ENCODE results near the gene SLC22A13. TPM values are rescaled to one million over a fixed set of nuclear protein-coding genes. Genes with fewer than 3 reads are reported as not detected.
"Not testable (repeated sequence)": the region's sequence is repeated elsewhere in the genome, so short reads cannot be mapped to it uniquely, and the experiment has no call there.

Gene SLC22A13
- total RNA-seq, 1 donor from 2014 or later = 0.17 TPM

DNA sequence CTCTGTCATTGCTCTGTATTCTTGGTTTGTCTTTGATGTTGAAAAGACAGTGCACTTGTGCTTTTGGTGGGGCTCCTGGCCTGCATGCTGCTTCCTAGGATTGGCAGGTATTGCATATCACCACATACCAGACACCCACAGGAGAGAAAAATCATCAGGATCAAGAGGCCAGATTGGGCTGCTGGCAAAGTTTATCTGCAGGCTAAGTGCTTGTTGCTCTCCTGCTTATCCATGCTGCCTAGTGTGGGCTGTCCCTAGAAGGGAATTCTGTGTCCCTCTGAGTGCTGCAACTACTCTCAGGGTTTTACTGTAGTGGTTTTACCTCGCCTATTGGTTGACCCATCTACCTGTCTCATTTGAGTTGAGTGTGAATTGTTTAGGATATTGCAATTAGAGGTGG lies 833 bp upstream of the SLC22A13 start:
- DNase-seq = no peak

DNA sequence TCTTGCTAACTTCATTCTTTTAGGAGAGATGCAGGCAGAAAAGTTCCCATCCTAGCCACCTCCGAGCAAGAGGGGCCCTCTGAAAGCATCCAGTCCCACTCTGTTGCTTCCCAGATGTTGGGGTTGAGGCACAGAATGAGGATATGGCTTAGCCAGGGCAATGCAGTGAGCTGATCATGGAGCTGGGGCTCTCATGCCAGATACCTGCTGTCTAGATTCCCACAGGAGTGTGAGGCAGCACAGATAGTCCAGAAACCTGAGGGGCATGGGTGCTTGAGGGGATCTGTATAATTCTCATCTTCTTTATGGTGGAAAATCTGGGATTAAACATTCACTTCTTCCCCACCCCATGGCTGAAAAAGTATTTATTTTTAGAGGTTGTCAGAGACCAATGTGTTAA lies 1.2 kb downstream of the SLC22A13 start:
- DNase-seq = no peak

DNA sequence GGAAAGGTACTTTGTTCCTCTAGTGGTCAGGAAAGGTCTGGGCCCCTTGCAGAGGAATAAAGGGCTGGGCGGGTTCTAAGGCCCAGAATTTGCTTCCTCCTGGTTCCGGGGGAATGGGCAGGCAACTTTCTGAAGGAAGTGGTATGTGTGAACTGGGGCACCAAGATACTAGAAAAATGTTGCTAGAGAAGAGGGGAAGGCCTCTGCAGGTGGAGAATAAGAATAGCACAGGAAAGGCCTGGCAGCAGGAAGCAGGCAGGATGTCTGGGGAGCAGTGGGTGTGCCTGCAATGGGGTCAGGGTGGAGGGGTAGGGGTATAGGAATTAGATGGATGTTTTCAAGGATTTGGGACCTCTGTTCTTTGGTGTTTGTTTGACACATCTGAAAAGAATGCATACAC lies 2.0 kb downstream of the SLC22A13 start:
- DNase-seq = peak; percentile 9

DNA sequence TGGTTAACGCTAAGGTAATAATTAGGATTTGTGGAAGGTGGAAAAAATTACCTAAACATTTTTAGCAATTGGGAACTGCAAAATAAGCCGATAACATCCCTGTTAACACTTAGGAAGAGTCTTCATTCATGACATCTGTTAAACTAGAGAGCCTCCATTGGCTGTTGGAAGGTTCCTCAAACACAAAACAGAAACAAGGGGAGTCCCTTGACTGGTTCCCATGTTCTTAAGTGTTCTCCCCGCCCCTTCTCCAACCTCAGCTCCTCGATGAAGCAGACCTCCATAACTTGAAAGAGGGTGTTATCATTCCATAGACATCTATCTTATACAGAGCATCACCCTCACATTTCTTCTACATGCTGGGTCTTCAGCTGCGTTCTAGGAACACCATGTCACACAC lies 2.5 kb downstream of the SLC22A13 start:
- DNase-seq = no peak

DNA sequence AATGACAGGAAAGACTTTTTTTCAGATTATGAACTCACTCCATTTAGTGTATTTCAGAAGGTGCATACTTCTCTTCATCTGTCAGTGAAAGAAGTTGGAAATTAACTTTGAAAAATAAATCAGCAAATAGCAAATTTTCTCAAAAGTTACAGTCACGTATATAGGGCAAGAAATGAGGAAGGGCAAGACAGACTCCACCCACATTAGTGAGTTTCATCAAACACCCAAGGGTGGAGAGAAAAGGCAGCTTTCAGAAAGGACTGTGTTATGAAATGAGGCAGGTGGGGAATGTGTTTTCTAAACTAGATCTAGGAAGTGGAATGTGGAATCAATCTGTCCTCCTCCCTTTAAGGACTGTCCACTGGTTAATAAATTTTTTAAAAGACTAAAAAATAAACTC lies 2.9 kb downstream of the SLC22A13 start:
- DNase-seq = no peak

DNA sequence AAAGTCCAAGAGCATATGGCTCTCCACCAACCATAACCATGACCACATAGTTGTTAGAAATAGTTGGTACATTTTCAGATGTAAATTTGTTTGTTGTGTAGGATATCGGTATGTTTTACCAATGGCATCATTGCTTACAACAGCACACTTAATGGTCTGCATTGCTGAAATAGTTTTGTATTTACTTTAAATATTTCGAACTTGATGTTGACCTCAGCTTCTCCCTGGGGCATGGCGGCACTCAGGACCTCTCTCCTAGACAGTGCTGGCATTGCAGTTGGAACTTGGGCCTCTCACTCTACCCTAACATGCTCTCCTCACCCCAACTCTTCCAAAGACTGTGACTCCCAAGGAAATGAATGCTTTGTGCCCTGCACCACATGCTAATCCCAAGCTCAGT lies 5.0 kb downstream of the SLC22A13 start:
- no peak for DNase-seq

DNA sequence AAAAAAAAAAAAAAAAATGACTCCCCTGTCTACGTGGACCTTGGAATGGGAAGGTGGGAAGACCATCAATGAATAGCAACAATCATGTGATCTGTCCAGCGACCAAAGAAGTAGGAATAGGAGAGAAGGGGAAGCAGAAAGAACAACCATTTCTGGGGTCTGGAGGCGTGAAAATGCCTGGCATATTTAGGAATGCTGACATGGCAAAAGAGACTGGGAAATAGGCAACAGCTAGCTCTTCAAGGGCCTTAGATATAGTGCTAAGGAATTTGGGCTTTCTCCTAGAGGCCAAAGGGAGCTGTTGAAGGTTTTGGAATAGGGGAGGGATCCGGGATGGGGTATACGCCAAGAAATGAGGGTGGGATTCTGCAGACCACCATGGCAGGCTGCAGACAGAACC lies 5.9 kb downstream of the SLC22A13 start:
- DNase-seq = no peak

DNA sequence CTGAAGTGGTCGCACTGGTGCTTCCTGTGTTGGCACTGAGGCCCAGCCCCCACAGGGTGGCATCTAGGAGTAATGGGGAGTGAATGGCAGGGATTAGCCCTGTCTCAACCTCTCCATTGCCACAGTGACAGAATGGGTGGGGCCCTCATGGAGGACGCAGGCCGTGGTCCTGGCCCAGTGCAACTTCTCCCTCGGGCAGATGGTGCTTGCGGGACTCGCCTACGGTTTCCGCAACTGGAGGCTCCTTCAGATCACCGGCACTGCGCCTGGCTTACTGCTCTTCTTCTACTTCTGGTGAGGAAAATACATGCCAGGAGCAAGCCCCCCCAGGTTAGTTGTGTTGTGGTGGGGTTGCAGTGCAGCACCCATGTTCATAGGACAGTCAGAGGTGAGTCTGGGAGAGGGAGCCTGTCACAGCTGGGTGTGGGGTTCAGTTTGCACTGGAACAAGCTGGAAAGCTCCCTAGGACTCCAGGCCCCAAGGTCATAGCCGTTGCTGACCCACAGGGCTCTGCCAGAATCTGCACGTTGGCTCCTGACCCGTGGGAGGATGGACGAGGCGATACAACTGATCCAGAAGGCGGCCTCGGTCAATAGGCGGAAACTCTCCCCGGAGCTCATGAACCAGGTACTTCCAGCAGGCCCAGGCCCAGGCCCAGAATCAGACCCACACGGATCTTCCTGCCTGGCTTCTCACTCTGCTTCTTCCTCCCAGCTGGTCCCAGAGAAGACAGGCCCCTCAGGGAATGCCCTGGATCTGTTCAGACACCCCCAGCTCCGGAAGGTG lies 9.4 kb downstream of the SLC22A13 start:
- DNase-seq = no peak

DNA sequence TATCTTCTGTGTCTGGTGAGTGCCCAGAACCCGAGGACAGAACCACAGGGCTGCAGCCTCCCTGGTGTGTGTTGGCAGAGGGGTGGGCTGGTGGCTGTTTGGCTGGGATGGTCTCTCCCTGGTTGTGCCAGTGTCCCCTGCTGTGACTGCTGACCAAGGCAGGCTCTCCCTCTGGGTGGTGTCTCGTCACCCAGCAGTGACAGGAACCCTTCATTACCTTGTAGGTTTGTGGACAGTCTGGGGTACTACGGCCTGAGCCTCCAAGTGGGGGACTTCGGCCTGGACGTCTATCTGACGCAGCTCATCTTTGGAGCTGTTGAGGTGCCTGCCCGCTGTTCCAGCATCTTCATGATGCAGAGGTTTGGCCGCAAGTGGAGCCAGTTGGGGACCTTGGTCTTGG lies 10.0 kb downstream of the SLC22A13 start:
- no peak for DNase-seq

DNA sequence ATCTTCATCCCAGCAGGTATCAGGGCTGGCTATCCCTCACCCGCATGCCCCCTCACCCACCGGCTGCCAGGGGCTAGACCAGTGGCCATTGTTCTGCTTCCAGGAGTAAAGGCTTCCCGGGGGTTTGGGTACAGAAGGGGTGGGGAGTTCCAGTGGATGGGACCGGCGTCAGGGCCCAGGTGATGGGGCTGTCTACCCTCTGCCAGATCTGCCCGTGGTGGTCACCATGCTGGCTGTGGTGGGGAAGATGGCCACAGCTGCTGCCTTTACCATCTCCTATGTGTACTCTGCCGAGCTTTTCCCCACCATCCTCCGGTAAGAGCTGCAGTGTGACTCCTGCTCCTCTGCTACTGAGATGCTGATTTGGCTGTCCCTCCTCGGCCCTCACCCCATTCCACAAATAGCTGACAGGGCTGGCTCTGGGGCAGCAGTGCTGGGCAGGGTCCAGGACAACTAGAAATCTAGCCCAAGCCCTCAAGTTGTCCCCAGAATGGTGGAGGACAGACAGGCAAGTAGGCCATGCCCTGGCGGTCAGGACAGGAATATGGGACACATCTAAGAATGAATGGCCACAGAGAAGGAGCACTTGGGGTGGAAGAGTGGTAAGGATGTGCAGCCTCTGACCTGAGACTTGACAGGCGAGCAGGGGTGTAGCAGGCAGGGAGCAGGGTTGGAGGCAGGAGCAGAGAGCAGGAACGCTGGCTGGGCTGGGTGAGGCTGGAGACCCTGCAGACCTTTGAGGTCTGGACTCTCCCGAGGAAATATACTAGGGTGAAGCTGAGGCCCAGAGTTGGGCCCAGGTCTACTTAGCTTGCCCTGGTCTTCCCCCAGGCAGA lies 10.7 kb downstream of the SLC22A13 start:
- no peak for DNase-seq

DNA sequence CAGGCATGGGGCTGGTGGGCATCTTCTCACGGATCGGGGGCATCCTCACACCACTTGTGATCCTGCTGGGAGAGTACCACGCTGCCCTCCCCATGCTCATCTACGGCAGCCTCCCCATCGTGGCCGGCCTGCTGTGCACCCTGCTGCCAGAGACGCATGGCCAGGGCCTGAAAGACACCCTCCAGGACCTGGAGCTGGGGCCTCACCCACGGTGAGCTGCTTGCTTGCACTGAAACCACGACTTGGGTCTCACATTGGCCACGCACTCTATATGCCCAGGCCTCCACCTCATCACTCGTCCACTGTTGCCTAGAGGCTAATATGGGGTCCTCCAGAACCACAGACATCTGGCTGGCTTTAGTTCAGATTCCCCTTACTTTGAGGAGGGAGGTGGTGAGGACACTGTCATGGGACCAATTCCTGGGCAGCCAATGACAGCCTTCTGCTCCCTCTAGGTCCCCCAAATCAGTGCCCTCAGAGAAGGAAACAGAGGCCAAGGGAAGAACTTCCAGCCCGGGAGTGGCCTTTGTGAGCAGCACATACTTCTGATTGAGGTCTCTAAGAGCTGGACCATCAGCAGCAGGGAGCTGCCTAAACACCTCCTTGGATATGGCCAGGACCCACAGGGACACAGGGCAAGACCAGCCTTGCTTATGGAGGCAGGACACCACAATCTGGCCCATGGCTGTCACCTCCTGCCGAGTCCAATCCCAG lies 11.5 kb downstream of the SLC22A13 start:
- DNase-seq = no peak

DNA sequence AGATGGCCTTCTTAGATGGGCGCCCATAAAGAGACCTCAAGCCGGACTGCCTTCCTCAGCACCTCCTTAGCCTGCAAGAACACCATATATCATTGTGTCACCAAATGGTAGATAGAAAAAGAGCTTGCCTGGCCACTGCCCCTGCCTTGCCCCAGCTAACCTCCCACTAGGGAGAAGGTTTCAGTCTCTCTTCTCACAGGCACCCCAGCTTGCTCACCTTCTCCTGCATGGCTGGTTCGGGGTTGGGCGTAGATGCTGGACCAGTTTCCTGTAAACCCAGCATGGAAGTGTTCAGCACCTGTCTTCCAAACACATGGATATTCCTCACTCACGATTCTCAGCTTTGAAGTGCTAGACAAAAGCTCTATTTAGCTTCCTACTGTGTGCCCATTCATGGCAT lies 13.2 kb downstream of the SLC22A13 start:
- no peak for DNase-seq

DNA sequence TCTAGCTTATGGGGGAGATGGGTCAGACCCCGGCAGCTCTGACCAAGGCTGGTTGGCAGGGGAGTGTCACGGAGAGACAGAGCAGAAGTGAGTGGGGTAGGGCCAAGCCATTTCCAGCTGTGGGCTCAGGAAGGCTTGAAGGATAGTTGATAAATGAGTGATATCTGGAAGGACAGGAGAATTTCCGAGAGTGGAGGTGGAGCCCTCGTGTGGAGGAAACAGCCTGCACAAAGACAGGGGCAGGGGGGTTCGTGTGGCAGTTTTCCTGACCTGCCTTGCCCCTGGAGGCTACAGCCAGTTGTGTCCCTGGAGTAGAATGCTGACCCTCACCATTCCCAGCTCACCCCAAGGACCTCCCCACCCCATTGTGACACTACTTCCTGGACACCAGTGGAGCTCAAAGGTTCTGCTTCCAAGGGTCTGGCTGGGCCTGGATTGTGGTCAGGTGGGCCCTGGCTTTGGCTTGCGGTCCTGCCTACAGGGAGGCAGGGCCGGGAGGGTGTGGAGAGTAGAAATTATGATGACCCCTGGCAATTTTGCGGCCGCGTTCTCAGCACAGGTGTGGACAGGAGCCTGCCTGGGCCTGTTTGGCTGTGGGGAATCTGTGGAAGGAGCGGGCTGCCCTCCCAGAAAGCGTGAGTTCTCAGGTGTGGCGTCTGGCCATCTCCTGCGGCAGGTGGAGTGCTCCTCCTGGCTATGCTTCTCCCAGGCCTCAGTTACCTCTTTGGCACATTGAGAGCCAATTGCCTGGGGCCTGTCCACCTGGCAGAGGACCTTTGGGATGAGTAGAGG lies 16.5 kb downstream of the SLC22A13 start, which contains the start of gene SLC22A14:
SLC22A14 (plus strand) TSS at position 400 of the 792 bp plus-strand sequence. CDS start 23,733 bp downstream, outside the sequence.
- DNase-seq = no peak

DNA sequence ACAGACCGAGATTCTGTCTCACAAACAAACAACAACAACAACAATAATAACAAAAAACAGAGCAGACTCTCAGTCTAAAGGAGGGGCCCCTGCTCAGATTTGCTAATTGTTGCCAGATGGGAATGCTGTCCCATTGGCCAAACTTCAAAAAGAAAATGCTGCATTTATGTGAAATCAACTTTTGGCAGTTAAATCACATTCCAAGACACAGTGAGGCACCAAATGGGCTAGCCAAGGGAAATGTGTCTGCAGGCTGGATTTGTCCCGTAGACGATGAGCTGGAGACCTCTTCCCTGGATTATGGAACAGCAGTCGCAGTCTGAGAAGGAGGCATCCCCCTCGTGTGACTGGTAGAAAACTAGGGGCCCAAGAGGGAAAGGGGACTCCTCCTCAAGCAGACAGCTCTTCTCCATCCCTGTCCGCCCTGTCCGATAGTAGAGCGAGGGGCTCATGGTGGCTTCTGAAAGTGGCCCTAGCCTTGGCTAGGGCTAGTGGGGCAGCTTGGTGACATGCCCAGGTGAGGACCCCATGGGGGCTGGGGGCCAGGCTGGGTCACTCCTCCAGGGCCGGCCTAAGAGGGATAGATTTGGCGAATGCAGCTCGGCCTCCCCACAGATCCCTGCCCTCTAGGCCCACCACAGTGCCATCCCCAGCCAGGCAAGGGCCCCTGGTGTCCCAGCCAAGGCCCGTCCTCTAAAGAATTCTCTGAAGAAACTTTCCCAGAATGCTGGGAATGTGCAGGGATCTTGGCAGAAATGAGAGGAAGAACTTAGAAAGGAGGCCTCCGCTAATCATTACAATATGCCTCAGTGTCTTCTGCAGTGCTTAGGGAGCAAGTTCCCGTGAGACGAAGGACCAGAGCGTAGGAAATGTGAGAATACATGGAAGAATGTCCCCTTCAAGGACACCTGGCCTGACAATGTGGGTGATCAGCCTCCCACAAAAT lies 18.5 kb downstream of the SLC22A13 start:
- DNase-seq = no peak

DNA sequence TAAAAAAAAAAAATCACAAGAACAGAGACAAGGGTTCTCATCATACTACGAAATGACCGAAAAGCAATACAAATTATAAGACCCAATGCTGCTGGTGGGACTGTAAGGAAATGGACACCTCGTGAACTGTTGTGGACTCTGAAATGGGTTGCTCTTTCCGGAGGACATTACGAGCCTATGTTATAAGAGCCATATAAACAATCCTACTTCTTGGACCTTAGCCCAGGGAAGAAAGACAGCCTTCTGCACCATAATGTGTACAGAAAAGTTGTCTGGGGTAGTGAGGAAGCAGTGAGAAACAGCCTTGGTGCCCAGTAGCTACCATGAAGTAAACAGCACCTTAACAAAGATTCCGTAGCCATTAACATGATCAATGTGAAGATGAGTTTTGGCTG lies 19.1 kb downstream of the SLC22A13 start:
- DNase-seq = no peak

DNA sequence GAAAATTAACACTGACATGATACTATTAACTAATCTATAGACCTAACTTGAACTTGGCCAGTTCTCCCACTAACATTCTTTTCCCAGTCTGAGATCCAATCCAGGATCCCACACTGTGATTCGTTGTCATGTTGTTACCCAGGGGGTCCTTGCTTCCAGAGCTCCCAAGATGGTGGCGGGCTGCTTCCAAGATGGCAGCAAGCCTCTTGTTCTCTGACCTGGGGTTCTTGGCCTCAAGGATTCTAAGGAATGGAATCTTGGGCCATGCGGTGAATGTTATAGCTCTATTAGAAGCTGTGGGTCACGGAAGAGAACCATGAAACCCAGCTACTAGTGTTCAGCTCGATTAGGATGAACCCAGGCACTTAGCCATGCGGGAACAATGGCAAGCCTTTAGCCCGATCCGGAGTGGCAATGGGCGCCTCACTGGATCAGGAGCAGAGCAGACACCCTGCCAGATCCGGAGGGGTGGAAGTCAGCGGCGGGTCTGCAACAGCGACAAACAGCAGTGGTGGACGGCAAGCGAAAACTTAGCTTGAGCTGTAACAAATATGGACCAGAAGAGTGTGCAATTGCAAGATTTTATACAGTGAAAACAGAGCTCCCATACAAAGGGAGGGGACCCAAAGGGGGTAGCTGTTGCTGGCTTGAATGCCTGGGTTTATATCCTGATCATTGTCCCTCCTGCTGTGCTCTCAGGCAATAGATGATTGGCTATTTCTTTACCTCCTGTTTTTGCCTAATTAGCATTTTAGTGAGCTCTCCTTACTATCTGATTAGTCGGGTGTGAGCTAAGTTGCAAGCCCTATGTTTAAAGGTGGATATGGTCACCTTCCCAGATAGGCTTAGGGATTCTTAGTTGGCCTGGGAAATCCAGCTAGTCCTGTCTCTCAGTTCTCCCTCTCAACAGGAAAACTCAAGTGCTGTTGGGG lies 23.9 kb downstream of the SLC22A13 start:
- not testable (repeated sequence) for DNase-seq

DNA sequence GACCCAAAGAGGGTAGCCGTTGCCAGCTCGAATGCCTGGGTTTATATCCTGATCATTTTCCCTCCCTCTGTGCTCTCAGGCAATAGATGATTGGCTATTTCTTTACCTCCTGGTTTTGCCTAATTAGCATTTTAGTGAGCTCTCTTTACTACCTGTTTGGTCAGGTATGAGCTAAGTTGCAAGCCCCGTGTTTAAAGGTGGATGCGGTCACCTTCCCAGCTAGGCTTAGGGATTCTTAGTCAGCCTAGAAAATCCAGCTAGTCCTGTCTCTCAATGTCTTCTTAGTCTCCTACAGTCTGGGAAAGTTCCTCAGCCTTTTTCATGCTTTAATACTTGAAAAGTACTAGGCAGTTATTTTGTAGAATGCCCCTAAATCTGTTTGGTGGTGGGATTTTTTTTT lies 31.4 kb downstream of the SLC22A13 start:
- not testable (repeated sequence) for DNase-seq

DNA sequence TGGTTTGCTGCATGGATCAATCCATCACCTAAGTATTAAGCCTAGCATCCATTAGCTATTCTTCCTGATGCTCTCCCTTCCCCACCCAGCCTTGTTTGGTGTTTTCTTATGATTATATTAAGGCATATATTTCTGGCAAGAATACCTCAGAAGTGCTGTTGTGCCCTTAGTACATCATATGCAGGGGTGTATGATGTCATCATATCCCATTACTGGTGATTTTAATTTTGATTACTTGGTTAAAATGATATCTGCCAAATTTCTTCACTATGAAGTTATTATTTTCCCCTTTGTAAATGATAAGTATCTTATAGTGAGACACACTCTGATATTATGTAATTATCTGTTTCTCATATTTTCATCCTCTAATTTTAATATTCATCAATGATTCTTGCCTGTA lies 31.9 kb downstream of the SLC22A13 start:
- DNase-seq = no peak

DNA sequence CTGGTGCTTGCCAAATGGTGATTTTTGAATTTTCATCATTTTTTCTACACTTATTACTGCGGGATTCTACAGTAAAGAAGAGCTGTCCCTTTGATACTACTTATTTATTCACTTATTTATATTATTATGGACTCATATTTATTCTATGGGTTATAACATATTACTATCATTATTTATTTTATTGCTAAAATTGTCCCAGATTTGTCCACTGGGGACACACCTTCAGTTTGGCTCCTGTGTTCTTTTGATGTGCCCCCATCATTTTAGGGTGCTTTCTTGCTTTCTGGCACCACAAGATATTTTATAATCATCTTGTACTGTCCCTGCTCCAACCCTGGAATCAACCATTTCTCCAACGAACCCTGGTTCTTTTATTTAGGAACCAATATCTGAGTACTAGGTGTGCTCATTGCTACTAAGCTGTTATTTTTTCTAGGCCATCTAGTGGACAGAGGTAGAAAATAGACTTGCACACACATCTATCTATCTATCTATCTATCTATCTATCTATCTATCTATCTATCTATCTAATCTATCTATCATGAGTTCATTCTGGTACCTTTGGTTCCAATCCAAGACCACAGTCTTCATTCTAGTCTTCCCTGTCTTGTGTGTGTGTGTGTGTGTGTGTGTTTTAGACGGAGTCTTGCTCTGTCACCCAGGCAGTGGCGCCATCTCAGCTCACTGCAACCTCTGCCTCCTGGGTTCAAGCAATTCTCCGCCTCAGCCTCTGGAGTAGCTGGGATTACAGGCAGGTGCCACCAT lies 32.5 kb downstream of the SLC22A13 start:
- peak; percentile 41 for DNase-seq
